ENCODE measurements around the gene SAMD14. TPM values are rescaled to one million over a fixed set of nuclear protein-coding genes. Genes with fewer than 3 reads are reported as not detected.

Gene SAMD14
- total RNA-seq, 2 experiments from 2014 or later: 0.47 to 1.3 TPM

DNA sequence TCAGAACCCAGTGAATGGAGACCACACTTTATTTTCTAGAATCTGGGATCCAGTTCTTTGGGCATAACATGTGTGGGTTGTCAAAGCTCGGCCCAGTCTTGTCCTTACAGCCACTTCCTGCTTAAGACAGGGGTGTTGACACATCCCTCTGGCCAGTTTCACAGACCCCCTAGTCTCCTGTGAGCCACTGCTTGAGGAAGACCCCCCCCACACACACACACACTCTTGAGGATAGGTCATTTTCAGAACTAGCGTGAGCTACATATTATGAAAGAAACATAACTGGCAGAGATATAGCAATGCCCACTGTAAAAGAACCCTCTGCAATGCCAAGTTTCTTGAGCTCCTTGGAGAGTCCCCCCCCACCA is 38.1 kb downstream of the SAMD14 start:
- no peak for DNase-seq
- Mint-ChIP-seq H3K4me1 (ENCODE audit: low read depth) (peaks cover 22% of the 10 kb centered on the region), H3K36me3 (ENCODE audit: low read depth) (no peaks in the 10 kb centered on the region), H3K9me3 (no peaks in the 10 kb centered on the region), H3K4me3 (no peak overlapping the region), H3K27me3 (no peaks in the 10 kb centered on the region), H3K27ac (no peak overlapping the region)
- intact Hi-C loops (cut with micrococcal nuclease): no loop called here
- POLR2A ChIA-PET: interaction anchor here (1.0 to 1.5 kb wide), 2 partner anchors 38 to 69 kb away, joined by 3 to 4 read pairs; no protein-coding TSS in a partner anchor
- ATAC-seq: no peak
- CTCF ChIA-PET: interaction anchor here (1.0 to 5.2 kb wide), 9 partner anchors 34 to 205 kb away, joined by 4 to 69 read pairs (median 37); partner anchors contain the start of genes COL1A1, ITGA3 and PPP1R9B
- TF ChIP-seq, protein P1, sequence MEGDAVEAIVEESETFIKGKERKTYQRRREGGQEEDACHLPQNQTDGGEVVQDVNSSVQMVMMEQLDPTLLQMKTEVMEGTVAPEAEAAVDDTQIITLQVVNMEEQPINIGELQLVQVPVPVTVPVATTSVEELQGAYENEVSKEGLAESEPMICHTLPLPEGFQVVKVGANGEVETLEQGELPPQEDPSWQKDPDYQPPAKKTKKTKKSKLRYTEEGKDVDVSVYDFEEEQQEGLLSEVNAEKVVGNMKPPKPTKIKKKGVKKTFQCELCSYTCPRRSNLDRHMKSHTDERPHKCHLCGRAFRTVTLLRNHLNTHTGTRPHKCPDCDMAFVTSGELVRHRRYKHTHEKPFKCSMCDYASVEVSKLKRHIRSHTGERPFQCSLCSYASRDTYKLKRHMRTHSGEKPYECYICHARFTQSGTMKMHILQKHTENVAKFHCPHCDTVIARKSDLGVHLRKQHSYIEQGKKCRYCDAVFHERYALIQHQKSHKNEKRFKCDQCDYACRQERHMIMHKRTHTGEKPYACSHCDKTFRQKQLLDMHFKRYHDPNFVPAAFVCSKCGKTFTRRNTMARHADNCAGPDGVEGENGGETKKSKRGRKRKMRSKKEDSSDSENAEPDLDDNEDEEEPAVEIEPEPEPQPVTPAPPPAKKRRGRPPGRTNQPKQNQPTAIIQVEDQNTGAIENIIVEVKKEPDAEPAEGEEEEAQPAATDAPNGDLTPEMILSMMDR (IDR thresholded peaks at IDR 0.05): no peak

DNA sequence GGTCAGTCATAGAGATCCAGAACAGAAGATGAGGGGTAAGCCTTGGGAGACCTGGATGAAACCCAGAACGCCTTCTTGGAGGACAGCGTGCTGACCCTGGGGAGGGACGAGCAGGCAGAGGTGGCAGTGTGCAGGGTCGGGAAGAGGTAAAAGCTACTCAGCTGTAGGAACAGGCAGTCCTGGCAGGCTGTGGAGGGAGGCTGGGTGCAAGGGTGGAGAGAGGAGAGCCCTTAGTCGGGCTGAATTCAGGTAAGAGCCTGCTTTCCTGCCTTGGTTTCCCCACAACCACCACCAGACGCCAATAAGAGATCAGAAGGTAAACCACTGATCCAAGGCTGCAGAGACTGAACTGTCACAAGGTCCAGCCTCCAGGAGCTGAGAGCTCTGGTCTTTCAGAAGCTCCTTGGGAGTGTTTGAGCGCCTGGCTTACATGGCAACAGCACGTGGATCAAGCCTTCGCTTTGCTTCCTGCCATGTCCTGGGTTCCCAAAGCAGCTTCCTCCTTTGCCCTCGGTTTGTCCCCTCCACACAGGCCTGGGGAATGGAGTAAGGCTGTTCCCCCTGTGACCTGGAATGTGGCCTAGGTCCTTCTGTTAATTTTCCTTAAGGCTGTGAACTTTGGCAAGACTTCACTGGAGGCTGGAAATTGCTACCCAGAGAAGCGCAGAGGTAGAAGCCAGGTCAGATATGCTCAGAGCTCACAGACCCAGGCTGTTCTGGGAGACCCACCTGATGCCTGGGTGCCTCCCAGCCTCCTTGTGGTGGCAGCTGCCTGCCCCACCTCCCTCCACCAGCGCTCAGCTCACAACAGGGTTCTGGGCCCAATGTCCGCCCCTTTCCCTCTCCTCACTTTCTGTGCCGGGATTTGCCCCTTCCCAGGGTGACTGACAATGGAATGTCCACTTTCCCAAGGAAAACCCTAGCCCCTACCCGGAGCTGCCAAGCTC is 38.7 kb downstream of the SAMD14 start:
- ChIA-PET POLR2A (interaction anchor here (1.0 to 1.5 kb wide), 2 partner anchors 37 to 69 kb away, joined by 3 to 4 read pairs; no protein-coding TSS in a partner anchor), CTCF (interaction anchor here (0.6 to 5.2 kb wide), 9 partner anchors 26 to 110 kb away, joined by 3 to 69 read pairs (median 37); partner anchors contain the start of genes COL1A1, ITGA3 and PPP1R9B)
- TF ChIP-seq, protein P1 (IDR thresholded peaks at IDR 0.05): no peak
- DNase-seq (no peak), ATAC-seq (no peak)
- Mint-ChIP-seq H3K36me3 (ENCODE audit: low read depth) (no peaks in the 10 kb centered on the region), H3K9me3 (no peaks in the 10 kb centered on the region), H3K27ac (no peak overlapping the region), H3K4me3 (no peak overlapping the region), H3K27me3 (no peaks in the 10 kb centered on the region), H3K4me1 (ENCODE audit: low read depth) (peaks cover 18% of the 10 kb centered on the region)
- intact Hi-C loops (cut with micrococcal nuclease): no loop called here

DNA sequence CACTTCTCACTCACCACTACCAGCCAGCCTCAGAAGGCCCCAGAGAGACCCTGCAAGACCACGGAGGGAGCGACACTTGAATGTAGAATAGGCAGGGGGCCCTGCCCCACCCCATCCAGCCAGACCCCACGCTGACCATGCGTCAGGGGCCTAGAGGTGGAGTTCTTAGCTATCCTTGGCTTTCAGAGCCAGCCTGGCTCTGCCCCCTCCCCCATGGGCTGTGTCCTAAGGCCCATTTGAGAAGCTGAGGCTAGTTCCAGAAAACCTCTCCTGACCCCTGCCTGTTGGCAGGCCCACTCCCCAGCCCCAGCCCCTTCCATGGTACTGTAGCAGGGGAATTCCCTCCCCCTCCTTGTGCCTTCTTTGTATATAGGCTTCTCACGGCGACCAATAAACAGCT is 39.9 kb downstream of the SAMD14 start:
- intact Hi-C loops (cut with micrococcal nuclease): no loop called here
- TF ChIP-seq, protein P1 (IDR thresholded peaks at IDR 0.05): no peak
- no peaks in the 10 kb centered on the region for H3K36me3 Mint-ChIP-seq (ENCODE audit: low read depth)
- no peak for ATAC-seq
- DNase-seq: no peak
- H3K27ac Mint-ChIP-seq: no peak overlapping the region
- no peak overlapping the region for H3K4me3 Mint-ChIP-seq
- CTCF ChIA-PET: interaction anchor here (5.1 to 5.2 kb wide), 2 partner anchors 36 to 111 kb away, joined by 30 to 60 read pairs; partner anchors contain the start of genes COL1A1 and ITGA3
- H3K4me1 Mint-ChIP-seq (ENCODE audit: low read depth): peaks cover 8% of the 10 kb centered on the region
- POLR2A ChIA-PET: no interaction called here
- no peaks in the 10 kb centered on the region for H3K27me3 Mint-ChIP-seq
- no peaks in the 10 kb centered on the region for H3K9me3 Mint-ChIP-seq

DNA sequence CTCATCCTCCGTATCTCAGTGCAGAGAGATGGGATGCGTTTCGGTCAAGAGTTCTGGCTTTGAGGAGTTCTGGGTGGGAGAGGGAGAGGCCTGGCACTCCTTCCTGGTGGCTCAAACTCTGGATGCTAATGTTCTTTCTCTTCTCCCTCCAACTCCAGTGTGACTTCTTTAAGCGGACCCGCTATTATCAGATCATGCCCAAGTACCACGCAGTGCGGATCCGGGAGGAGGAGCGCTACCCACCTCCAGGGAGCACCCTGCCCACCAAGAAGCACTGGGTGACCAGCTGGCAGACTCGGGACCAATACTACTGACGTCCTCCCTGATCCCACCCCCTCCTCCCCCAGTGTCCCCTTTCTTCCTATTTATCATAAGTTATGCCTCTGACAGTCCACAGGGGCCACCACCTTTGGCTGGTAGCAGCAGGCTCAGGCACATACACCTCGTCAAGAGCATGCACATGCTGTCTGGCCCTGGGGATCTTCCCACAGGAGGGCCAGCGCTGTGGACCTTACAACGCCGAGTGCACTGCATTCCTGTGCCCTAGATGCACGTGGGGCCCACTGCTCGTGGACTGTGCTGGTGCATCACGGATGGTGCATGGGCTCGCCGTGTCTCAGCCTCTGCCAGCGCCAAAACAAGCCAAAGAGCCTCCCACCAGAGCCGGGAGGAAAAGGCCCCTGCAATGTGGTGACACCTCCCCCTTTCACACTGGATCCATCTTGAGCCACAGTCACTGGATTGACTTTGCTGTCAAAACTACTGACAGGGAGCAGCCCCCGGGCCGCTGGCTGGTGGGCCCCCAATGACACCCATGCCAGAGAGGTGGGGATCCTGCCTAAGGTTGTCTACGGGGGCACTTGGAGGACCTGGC is 40.8 kb downstream of the SAMD14 start:
- Mint-ChIP-seq H3K36me3 (ENCODE audit: low read depth) (no peaks in the 10 kb centered on the region), H3K27me3 (no peaks in the 10 kb centered on the region), H3K4me3 (no peak overlapping the region), H3K4me1 (ENCODE audit: low read depth) (peaks cover 2% of the 10 kb centered on the region), H3K27ac (no peak overlapping the region), H3K9me3 (no peaks in the 10 kb centered on the region)
- CTCF ChIA-PET: interaction anchor here (1.7 to 2.9 kb wide), 2 partner anchors 21 to 60 kb away, joined by 4 to 140 read pairs; no protein-coding TSS in a partner anchor
- TF ChIP-seq, protein P1 (IDR thresholded peaks at IDR 0.05): no peak
- no peak for ATAC-seq
- DNase-seq: no peak
- intact Hi-C loops (cut with micrococcal nuclease): no loop called here
- POLR2A ChIA-PET: no interaction called here

Data from activated CD8-positive, alpha-beta T cell treated with anti-CD3 and anti-CD28 coated beads for 36 hours (primary cell).